Fibroblast of lung (primary cell): ENCODE data around the gene CRYBB1. TPM values are rescaled to one million over a fixed set of nuclear protein-coding genes. Genes with fewer than 3 reads are reported as not detected.

Source experiments
- DNase-seq, 2 donors: peaks; one replicate each; pipeline versions ENCODE4 v3.0.0 to v3.0.0-alpha.2; 2010; ENCODE audit warnings: low read depth in 2 of 2
- H2AFZ ChIP-seq: 2 replicates; pipeline ENCODE4 v1.5.1; 2012; ENCODE audit warnings: low read length, control low read depth, inconsistent platforms
- H3K27ac ChIP-seq: 2 replicates; pipeline ENCODE4 v1.5.1; 2011; ENCODE audit warnings: low read length, control low read depth; ENCODE audit not compliant: insufficient read depth
- H3K27me3 ChIP-seq: 2 replicates; pipeline ENCODE4 v1.5.1; 2011; ENCODE audit warnings: mild to moderate bottlenecking, low read length; ENCODE audit not compliant: control insufficient read depth, insufficient read depth
- H3K36me3 ChIP-seq: 2 replicates; pipeline ENCODE4 v1.5.1; 2011; ENCODE audit warnings: low read length; ENCODE audit not compliant: control insufficient read depth, insufficient read depth
- H3K4me1 ChIP-seq: 2 replicates; pipeline ENCODE4 v1.5.1; 2011; ENCODE audit warnings: low read length; ENCODE audit not compliant: control insufficient read depth, insufficient read depth; ENCODE audit errors: extremely low read depth
- H3K4me2 ChIP-seq: 2 replicates; pipeline ENCODE4 v1.5.1; 2011; ENCODE audit warnings: low read length, control low read depth; ENCODE audit not compliant: insufficient read depth; ENCODE audit errors: extremely low read depth
- H3K4me3 ChIP-seq, 4 experiments: fragments of 200-600 bp in 1 of 4; sonication (generic) in 1 of 4; replicated peaks in 1 of 4; 2 replicates each; pipeline ENCODE4 v1.5.1; 2011 to 2016; ENCODE audit warnings: low read length in 4 of 4, low read depth in 3 of 4, mild to moderate bottlenecking in 3 of 4, control low read depth in 2 of 4, inconsistent platforms in 1 of 4, mixed read lengths in 1 of 4; ENCODE audit not compliant: insufficient read depth in 1 of 4; ENCODE audit errors: control extremely low read depth in 1 of 4
- H3K79me2 ChIP-seq: 2 replicates; pipeline ENCODE4 v1.5.1; 2012; ENCODE audit warnings: mild to moderate bottlenecking, low read length, inconsistent platforms; ENCODE audit not compliant: control insufficient read depth, insufficient read depth
- H3K9ac ChIP-seq: 2 replicates; pipeline ENCODE4 v1.5.1; 2011; ENCODE audit warnings: mild to moderate bottlenecking, low read length, control low read depth; ENCODE audit not compliant: insufficient read depth
- H3K9me3 ChIP-seq: 2 replicates; pipeline ENCODE4 v1.5.1; 2012; ENCODE audit warnings: low read depth, low read length; ENCODE audit not compliant: control insufficient read depth, insufficient read depth
- H4K20me1 ChIP-seq: 2 replicates; pipeline ENCODE4 v1.5.1; 2011; ENCODE audit warnings: low read length; ENCODE audit not compliant: control insufficient read depth, insufficient read depth; ENCODE audit errors: extremely low read depth
- EZH2 ChIP-seq: IDR thresholded peaks from 2 replicates; pipeline ENCODE4 v1.5.1; 2012; ENCODE audit warnings: low read length, control low read depth, mild to moderate bottlenecking; ENCODE audit errors: missing control alignments
- polyA plus RNA-seq, 2 donors: library from polyadenylated mRNA; depleted of rRNA in 1 of 2; stranded (reverse) in 1 of 2; unstranded in 1 of 2; fragments of >200 nt; gene quantifications; 2 replicates each; pipeline ENCODE4 v1.2.1, GENCODE V29; 2011 to 2012; ENCODE audit warnings: missing spikeins in 1 of 2
- total RNA-seq: library from RNA; depleted of rRNA; stranded (reverse); fragments of >200 nt; gene quantifications from 2 replicates; pipeline ENCODE4 v1.2.1, GENCODE V29; 2014
- TF ChIP-seq, protein P1 (sequence below), 2 donors: IDR thresholded peaks in 1 of 2; conservative IDR thresholded peaks in 1 of 2; 1 replicate in 1 of 2; 2 replicates in 1 of 2; pipeline ENCODE4 v1.5.1; 2011 to 2012; ENCODE audit warnings: low read length in 2 of 2, control low read depth in 1 of 2, inconsistent platforms in 1 of 2, low read depth in 1 of 2, mild to moderate bottlenecking in 1 of 2

Gene CRYBB1
- total and polyA plus RNA-seq, 2 donors (not counting 1 experiment from before 2014, with no cell fraction given): not detected

DNA sequence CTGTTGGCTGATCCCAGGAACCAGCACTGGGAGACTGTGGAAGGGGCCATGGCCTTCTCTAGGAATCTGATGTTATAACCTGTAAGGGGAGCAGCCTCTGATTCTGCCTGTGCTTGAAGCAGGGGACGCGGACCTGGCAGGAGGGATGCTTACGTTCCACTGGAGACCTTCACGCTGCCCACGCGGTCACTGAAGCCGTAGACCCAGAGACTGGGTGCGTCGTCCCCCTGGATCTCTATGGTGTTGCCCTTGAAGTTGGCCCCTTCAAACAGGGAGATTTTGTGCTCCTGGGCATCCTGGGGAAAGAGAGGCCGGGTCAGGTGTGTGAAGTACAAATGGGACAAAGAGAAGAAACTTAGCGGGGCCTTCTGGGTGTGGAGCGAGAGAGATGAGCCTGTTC lies 16.1 kb downstream of the CRYBB1 start:
- Histone ChIP-seq H4K20me1 (no peaks in the 10 kb centered on the region), H3K4me2 (no peak overlapping the region), H3K4me3 (no peak overlapping the region), H3K9ac (no peak overlapping the region), H2AFZ (no peak overlapping the region), H3K36me3 (no peaks in the 10 kb centered on the region), H3K9me3 (no peaks in the 10 kb centered on the region), H3K27ac (no peak overlapping the region), H3K27me3 (peaks cover 7% of the 10 kb centered on the region), H3K4me1 (no peaks in the 10 kb centered on the region), H3K79me2 (no peaks in the 10 kb centered on the region)
- TF ChIP-seq, protein P1, sequence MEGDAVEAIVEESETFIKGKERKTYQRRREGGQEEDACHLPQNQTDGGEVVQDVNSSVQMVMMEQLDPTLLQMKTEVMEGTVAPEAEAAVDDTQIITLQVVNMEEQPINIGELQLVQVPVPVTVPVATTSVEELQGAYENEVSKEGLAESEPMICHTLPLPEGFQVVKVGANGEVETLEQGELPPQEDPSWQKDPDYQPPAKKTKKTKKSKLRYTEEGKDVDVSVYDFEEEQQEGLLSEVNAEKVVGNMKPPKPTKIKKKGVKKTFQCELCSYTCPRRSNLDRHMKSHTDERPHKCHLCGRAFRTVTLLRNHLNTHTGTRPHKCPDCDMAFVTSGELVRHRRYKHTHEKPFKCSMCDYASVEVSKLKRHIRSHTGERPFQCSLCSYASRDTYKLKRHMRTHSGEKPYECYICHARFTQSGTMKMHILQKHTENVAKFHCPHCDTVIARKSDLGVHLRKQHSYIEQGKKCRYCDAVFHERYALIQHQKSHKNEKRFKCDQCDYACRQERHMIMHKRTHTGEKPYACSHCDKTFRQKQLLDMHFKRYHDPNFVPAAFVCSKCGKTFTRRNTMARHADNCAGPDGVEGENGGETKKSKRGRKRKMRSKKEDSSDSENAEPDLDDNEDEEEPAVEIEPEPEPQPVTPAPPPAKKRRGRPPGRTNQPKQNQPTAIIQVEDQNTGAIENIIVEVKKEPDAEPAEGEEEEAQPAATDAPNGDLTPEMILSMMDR (conservative IDR thresholded peaks at IDR 0.05 in 1 of 2, IDR thresholded peaks at IDR 0.05 in 1 of 2; ENCODE audit: low read depth in 1 of 2, low read length in 2 of 2): no peak
- TF ChIP-seq EZH2: no peak
- DNase-seq: no peak

DNA sequence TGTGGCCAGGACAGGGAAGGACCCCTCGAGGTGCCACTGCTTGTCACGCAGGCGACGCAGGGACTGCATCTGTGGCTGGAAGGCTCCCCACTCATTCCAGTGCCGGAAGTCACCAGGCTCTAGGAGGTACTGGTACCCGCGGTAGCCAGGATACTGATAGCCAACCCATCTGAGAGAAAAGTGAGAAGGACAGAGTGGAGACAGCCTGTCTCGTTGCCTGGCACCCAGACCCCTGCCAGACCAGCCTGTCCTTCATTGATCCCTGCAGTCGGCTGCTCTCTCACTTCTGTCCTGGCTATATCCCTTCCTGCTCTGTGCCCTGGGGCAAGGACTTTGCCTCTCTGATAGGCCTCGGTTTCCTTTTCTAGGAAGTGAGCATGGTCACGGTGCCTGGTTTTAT lies 18.3 kb downstream of the CRYBB1 start:
- Histone ChIP-seq H3K4me1 (no peaks in the 10 kb centered on the region), H3K27ac (no peak overlapping the region), H3K9ac (no peak overlapping the region), H4K20me1 (no peaks in the 10 kb centered on the region), H3K79me2 (no peaks in the 10 kb centered on the region), H3K27me3 (peaks cover 12% of the 10 kb centered on the region), H3K9me3 (no peaks in the 10 kb centered on the region), H3K4me3 (no peak overlapping the region), H2AFZ (no peak overlapping the region), H3K36me3 (no peaks in the 10 kb centered on the region), H3K4me2 (no peak overlapping the region)
- DNase-seq: no peak
- TF ChIP-seq, protein P1 (conservative IDR thresholded peaks at IDR 0.05 in 1 of 2, IDR thresholded peaks at IDR 0.05 in 1 of 2; ENCODE audit: low read depth in 1 of 2, low read length in 2 of 2): no peak
- no peak for TF ChIP-seq EZH2

DNA sequence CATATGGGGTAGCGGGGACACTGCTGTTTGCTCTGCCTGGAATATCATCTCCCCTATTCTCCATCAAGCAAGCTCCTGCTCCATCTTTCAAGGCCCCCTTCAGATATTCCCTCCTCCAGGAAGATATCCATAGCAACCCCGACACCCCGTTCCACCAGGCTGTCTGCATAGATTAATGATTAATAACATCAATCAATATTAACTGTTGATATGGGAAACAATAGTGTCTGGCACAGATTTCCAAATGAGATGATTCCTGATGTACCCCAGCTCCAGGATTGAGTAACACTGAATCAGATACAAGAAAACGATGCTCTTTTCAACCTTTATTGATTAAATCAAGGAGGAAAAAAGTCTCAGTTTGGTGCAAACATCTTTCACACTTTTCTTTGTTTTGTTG lies 20.3 kb downstream of the CRYBB1 start:
- no peaks in the 10 kb centered on the region for H3K79me2 ChIP-seq
- no peaks in the 10 kb centered on the region for H3K4me1 ChIP-seq
- H3K4me3 ChIP-seq: no peak overlapping the region
- no peaks in the 10 kb centered on the region for H4K20me1 ChIP-seq
- no peak for TF ChIP-seq EZH2
- TF ChIP-seq, protein P1 (conservative IDR thresholded peaks at IDR 0.05 in 1 of 2, IDR thresholded peaks at IDR 0.05 in 1 of 2; ENCODE audit: low read depth in 1 of 2, low read length in 2 of 2): no peak
- no peaks in the 10 kb centered on the region for H3K36me3 ChIP-seq
- H3K9me3 ChIP-seq: no peaks in the 10 kb centered on the region
- H3K27me3 ChIP-seq: peaks cover 12% of the 10 kb centered on the region
- H3K27ac ChIP-seq: no peak overlapping the region
- no peak for DNase-seq
- H3K9ac ChIP-seq: no peak overlapping the region
- no peak overlapping the region for H3K4me2 ChIP-seq
- H2AFZ ChIP-seq: no peak overlapping the region
